Measurements from ENCODE around the gene RPS3A.
"Not testable (repeated sequence)": the region's sequence is repeated elsewhere in the genome, so short reads cannot be mapped to it uniquely, and the experiment has no call there.

DNA sequence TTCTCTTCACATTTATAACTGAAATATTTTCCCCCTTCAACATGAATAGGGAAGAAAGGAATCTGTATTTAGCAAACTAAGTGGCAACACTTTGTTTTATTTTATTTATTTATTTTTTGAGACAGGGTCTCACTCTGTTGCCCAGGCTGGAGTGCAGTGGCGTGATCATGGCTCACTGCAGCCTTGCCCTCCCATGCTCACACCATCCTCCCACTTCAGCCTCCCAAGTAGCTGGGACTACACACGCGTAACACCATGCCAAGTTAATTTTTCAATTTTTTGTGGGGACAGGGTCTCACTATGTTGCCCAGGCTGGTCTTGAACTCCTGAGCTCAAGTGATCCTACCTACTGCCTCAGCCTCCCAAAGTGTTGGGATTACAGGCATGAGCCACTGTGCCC lies 36.6 kb downstream of the RPS3A start:
- TF ChIP-seq, protein P1, sequence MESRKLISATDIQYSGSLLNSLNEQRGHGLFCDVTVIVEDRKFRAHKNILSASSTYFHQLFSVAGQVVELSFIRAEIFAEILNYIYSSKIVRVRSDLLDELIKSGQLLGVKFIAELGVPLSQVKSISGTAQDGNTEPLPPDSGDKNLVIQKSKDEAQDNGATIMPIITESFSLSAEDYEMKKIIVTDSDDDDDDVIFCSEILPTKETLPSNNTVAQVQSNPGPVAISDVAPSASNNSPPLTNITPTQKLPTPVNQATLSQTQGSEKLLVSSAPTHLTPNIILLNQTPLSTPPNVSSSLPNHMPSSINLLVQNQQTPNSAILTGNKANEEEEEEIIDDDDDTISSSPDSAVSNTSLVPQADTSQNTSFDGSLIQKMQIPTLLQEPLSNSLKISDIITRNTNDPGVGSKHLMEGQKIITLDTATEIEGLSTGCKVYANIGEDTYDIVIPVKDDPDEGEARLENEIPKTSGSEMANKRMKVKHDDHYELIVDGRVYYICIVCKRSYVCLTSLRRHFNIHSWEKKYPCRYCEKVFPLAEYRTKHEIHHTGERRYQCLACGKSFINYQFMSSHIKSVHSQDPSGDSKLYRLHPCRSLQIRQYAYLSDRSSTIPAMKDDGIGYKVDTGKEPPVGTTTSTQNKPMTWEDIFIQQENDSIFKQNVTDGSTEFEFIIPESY (IDR thresholded peaks at IDR 0.05): not testable (repeated sequence)
- TF ChIP-seq, protein P2, sequence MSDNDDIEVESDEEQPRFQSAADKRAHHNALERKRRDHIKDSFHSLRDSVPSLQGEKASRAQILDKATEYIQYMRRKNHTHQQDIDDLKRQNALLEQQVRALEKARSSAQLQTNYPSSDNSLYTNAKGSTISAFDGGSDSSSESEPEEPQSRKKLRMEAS (IDR thresholded peaks at IDR 0.05): not testable (repeated sequence)
- TF ChIP-seq, protein P3, sequence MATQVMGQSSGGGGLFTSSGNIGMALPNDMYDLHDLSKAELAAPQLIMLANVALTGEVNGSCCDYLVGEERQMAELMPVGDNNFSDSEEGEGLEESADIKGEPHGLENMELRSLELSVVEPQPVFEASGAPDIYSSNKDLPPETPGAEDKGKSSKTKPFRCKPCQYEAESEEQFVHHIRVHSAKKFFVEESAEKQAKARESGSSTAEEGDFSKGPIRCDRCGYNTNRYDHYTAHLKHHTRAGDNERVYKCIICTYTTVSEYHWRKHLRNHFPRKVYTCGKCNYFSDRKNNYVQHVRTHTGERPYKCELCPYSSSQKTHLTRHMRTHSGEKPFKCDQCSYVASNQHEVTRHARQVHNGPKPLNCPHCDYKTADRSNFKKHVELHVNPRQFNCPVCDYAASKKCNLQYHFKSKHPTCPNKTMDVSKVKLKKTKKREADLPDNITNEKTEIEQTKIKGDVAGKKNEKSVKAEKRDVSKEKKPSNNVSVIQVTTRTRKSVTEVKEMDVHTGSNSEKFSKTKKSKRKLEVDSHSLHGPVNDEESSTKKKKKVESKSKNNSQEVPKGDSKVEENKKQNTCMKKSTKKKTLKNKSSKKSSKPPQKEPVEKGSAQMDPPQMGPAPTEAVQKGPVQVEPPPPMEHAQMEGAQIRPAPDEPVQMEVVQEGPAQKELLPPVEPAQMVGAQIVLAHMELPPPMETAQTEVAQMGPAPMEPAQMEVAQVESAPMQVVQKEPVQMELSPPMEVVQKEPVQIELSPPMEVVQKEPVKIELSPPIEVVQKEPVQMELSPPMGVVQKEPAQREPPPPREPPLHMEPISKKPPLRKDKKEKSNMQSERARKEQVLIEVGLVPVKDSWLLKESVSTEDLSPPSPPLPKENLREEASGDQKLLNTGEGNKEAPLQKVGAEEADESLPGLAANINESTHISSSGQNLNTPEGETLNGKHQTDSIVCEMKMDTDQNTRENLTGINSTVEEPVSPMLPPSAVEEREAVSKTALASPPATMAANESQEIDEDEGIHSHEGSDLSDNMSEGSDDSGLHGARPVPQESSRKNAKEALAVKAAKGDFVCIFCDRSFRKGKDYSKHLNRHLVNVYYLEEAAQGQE (IDR thresholded peaks at IDR 0.05): not testable (repeated sequence)
- TF ChIP-seq, protein P4, sequence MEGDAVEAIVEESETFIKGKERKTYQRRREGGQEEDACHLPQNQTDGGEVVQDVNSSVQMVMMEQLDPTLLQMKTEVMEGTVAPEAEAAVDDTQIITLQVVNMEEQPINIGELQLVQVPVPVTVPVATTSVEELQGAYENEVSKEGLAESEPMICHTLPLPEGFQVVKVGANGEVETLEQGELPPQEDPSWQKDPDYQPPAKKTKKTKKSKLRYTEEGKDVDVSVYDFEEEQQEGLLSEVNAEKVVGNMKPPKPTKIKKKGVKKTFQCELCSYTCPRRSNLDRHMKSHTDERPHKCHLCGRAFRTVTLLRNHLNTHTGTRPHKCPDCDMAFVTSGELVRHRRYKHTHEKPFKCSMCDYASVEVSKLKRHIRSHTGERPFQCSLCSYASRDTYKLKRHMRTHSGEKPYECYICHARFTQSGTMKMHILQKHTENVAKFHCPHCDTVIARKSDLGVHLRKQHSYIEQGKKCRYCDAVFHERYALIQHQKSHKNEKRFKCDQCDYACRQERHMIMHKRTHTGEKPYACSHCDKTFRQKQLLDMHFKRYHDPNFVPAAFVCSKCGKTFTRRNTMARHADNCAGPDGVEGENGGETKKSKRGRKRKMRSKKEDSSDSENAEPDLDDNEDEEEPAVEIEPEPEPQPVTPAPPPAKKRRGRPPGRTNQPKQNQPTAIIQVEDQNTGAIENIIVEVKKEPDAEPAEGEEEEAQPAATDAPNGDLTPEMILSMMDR (IDR thresholded peaks at IDR 0.05; ENCODE audit: low read depth, low read length, missing input control): not testable (repeated sequence)
- not testable (repeated sequence) for TF ChIP-seq YY1 (IDR thresholded peaks at IDR 0.05); FOXA2 (IDR thresholded peaks at IDR 0.05); SP1 (IDR thresholded peaks at IDR 0.05); RAD21 (IDR thresholded peaks at IDR 0.05); JUND (IDR thresholded peaks at IDR 0.05); TAF1 (conservative IDR thresholded peaks at IDR 0.05); FOXA1 (IDR thresholded peaks at IDR 0.05)
- TF ChIP-seq, protein P5, sequence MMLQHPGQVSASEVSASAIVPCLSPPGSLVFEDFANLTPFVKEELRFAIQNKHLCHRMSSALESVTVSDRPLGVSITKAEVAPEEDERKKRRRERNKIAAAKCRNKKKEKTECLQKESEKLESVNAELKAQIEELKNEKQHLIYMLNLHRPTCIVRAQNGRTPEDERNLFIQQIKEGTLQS (IDR thresholded peaks at IDR 0.05): not testable (repeated sequence)
